ENCODE data around the gene SLX4.

SLX4 gene

DNA sequence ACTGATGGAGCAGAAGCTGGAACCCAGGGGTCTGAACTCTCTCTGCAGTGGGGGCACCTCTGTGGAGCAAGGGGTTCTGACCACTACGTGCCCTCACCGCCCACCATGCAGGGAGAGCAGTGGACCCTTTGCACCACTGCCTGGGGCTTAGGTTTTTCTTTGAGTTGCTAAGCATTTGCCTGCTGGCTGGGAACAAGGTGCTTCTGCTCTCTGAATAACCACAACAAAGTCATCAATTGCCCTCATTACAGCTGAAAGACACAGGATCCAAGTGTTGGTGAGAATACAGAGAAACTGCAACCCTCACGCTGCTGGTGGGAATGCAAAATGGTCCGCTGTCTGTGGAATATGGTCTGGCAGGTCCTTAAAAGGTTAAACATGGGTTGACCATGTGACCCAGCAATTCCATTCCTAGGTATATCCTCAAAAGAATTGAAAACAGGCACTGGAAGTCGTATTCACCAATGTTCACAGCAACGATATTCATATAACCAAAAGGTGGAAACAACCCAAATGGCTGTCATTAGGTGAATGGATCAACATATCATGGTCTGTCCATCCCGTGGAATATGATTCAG, 57.0 kb downstream of the SLX4 start:
- TF ChIP-seq, protein P1, sequence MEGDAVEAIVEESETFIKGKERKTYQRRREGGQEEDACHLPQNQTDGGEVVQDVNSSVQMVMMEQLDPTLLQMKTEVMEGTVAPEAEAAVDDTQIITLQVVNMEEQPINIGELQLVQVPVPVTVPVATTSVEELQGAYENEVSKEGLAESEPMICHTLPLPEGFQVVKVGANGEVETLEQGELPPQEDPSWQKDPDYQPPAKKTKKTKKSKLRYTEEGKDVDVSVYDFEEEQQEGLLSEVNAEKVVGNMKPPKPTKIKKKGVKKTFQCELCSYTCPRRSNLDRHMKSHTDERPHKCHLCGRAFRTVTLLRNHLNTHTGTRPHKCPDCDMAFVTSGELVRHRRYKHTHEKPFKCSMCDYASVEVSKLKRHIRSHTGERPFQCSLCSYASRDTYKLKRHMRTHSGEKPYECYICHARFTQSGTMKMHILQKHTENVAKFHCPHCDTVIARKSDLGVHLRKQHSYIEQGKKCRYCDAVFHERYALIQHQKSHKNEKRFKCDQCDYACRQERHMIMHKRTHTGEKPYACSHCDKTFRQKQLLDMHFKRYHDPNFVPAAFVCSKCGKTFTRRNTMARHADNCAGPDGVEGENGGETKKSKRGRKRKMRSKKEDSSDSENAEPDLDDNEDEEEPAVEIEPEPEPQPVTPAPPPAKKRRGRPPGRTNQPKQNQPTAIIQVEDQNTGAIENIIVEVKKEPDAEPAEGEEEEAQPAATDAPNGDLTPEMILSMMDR (IDR thresholded peaks at IDR 0.05; ENCODE audit: low read depth, low read length), result no peak
- no peak for DNase-seq (ENCODE audit: extremely low read depth, low read depth)

DNA sequence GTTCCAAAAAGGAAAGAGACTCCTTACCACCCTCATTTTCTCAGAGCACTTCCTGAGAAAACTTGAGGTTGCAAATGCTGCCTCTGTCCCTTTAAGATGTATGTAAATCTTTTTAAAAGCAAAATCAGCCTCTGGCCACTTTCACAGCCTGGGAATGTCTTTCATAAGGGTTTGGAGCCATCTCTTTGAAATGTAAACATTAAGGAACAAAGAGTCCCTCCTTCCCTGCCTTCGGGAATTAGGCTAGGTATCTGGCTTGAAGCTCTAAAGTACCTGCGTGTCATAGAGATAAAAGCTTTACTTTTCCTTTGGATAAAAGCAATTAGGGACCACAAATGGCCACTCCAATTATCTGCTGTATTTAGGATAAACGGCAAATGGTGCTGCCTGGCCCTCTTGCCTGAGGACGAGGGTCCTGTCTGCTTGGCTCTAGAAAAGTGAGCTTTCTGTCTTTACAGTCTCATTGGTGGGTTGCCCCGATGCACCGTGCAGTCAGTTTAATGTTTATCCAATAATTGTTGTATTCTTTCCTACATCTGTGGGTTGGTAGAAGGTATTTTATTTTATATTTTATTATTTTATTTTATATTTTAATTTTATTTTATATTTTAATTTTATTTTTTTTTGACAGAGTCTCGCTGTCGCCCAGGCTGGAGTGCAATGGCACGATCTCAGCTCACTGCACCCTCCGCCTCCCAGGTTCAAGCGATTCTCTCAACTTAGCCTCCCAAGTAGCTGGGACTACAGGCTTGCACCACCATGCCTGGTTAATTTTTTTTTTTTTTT, 58.1 kb downstream of the SLX4 start:
- TF ChIP-seq, protein P1 (IDR thresholded peaks at IDR 0.05; ENCODE audit: low read depth, low read length), result no peak
- no peak for DNase-seq (ENCODE audit: extremely low read depth, low read depth)

DNA sequence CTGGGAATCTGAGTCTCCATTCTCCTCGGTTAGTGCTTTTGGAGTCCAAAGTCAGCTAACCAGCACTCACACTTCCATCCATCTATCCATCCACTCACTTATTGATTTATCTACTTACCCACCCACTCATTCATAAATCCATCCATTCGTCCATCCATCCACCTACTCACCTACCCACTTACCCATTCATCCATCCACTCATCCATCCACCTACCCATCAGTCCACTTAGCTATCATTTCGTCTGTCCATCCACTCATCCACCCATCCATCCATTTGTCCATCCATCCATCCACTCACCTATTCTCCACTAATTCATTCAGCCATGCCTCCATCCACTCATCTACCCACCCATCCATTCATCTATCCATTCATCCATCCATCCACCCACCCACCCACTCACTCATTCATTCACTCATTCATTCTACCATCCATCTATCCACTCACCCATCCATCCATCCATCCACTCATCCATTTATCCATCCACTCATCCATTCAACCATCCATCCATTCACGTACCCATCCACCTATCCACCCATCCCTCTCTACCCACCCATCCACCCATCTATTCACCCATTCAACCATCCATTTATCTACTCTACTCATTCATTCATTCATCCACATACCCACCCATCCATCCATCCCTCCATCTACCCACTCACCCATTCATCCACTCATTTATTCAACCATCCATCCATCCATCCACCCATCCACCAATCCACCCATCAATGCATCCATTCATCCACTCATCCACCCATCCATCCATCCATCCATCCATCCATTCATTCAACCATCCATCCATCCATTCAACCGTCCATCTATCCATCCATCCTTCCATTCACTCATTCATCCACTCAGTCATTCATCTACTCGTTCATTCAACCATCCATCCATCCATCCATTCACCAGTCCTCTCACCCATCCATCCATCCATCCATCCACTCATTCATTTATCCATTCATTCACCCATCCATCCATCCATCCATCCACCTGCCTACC, 60.3 kb downstream of the SLX4 start:
- DNase-seq (ENCODE audit: extremely low read depth, low read depth), result no peak
- TF ChIP-seq, protein P1 (IDR thresholded peaks at IDR 0.05; ENCODE audit: low read depth, low read length), result no peak

DNA sequence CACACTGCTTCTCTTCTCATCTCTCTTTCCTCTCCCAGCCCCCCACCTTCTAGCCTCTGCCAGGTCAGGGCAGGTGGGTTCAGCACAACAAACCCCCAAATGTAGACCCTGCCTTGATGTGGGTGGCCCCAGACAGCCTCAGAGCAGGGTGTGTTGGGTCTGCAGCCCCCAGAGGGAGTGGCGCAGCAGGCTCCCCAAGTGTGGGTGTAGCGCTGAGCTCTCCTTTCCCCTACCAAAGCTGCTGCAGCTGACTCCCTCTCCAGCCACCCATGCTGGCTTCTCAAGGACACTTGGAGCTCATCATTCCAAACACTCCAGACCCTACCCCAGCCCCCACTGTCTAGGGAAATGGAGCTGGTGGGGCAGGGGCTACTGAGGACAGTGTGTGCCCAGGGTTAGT, 61.5 kb downstream of the SLX4 start:
- no peak for DNase-seq (ENCODE audit: extremely low read depth, low read depth)
- TF ChIP-seq, protein P1 (IDR thresholded peaks at IDR 0.05; ENCODE audit: low read depth, low read length), result no peak

DNA sequence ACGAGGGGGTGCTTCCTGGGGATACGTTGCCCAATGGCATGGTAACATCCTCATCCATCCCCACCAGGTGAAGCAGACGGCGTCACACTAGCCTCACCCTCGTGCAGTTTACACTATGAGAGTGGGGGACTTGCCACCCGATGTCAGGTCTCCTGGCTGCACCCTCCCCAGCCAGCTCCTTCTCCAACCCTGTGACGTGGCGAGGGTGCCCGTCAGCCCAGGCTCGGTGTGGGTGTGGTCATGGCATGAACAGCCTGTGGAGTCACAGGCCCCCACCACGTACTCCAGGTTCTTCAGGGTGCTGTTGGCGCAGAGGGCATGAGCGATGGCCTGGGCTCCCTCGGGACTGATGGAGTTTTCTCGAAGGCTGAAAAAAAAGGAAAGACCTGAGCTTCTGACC, 62.5 kb downstream of the SLX4 start:
- no peak for DNase-seq (ENCODE audit: extremely low read depth, low read depth)
- TF ChIP-seq, protein P1 (IDR thresholded peaks at IDR 0.05; ENCODE audit: low read depth, low read length), result no peak

DNA sequence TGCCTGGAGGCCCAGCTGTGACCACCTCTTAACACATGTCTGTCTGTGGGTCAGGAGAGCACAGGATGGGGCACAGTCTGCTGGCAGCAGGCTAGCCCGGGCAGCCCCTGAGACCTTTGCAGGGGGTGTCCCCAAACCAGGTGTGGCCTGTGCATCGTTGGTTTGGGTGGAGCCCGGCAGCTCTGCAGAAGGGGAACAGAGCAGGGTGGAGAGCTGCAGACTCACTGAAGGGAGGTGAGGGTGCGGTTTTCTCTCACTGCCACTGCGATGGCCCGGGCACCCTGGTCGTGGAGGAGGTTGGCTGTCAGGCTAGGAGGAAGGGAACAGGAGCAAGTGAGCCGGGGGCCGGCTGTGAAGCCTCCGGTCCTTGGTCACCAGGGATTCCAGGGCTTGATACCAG, 63.0 kb downstream of the SLX4 start:
- DNase-seq (ENCODE audit: extremely low read depth, low read depth), result no peak
- TF ChIP-seq, protein P1 (IDR thresholded peaks at IDR 0.05; ENCODE audit: low read depth, low read length), result no peak

Measured in AG09319 (cell line).